RWPE2 (cell line): ENCODE data around the gene JADE3.

Experiments
- ATAC-seq: fragments of 200-7000 bp; cut with Tn5 transposase; 3 replicates; pipeline ENCODE4 v1.9.1; 2021; ENCODE audit warnings: low read depth
- DNase-seq: peaks from one replicate; pipeline ENCODE4 v3.0.0-alpha.2; 2020; ENCODE audit warnings: low spot score
- H3K27ac ChIP-seq: fragments of 450-650 bp; 2 replicates; pipeline ENCODE4 v1.5.1; 2017; ENCODE audit warnings: mild to moderate bottlenecking; ENCODE audit not compliant: poor library complexity, severe bottlenecking
- H3K27me3 ChIP-seq: fragments of 250-450 bp; sonication (Bioruptor Pico); 2 replicates; pipeline ENCODE4 v1.5.1; 2021; ENCODE audit warnings: mild to moderate bottlenecking, moderate library complexity; ENCODE audit not compliant: insufficient read depth, poor library complexity, severe bottlenecking
- H3K36me3 ChIP-seq: fragments of 250-450 bp; sonication (Bioruptor Pico); 2 replicates; pipeline ENCODE4 v1.5.1; 2020; ENCODE audit warnings: low read depth, mild to moderate bottlenecking, moderate library complexity
- H3K4me1 ChIP-seq: fragments of 250-450 bp; sonication (Bioruptor Pico); 2 replicates; pipeline ENCODE4 v1.5.1; 2021; ENCODE audit warnings: mild to moderate bottlenecking, moderate library complexity; ENCODE audit not compliant: insufficient read depth, poor library complexity, severe bottlenecking
- H3K4me3 ChIP-seq: fragments of 250-450 bp; sonication (Bioruptor Pico); 2 replicates; pipeline ENCODE4 v1.5.1; 2021; ENCODE audit warnings: mild to moderate bottlenecking, moderate library complexity; ENCODE audit not compliant: severe bottlenecking
- H3K9me3 ChIP-seq: fragments of 250-450 bp; sonication (Bioruptor Pico); 2 replicates; pipeline ENCODE4 v1.5.1; 2021; ENCODE audit warnings: mild to moderate bottlenecking, moderate library complexity; ENCODE audit not compliant: severe bottlenecking
- CTCF ChIP-seq: fragments of 450-650 bp; IDR thresholded peaks from one replicate; pipeline ENCODE4 v1.5.1; 2017; ENCODE audit warnings: mild to moderate bottlenecking, moderate library complexity; ENCODE audit not compliant: poor library complexity, severe bottlenecking

JADE3 gene

GRCh38 chrX:47012131-47012530, 99.9 kb downstream of the JADE3 start:
- H3K4me1 ChIP-seq = no peaks in the 10 kb centered on the region
- no peak for DNase-seq
- no peaks in the 10 kb centered on the region for H3K9me3 ChIP-seq
- no peaks in the 10 kb centered on the region for H3K27me3 ChIP-seq
- no peak overlapping the region for H3K4me3 ChIP-seq
- no peak for ATAC-seq
- no peak for TF ChIP-seq CTCF
- no peak overlapping the region for H3K27ac ChIP-seq
- H3K36me3 ChIP-seq = no peaks in the 10 kb centered on the region

- no peaks in the 10 kb centered on the region for H3K9me3 ChIP-seq
- no peak overlapping the region for H3K27ac ChIP-seq
- no peaks in the 10 kb centered on the region for H3K36me3 ChIP-seq
- no peaks in the 10 kb centered on the region for H3K4me1 ChIP-seq
- no peak for TF ChIP-seq CTCF
- DNase-seq (no peak), ATAC-seq (no peak)
- H3K27me3 ChIP-seq = no peaks in the 10 kb centered on the region
- no peak overlapping the region for H3K4me3 ChIP-seq
Observed at GRCh38 chrX:47026198-47026597, 114.0 kb downstream of the JADE3 start.

GRCh38 chrX:47030339-47030738, 118.1 kb downstream of the JADE3 start:
- Histone ChIP-seq H3K27me3 (no peaks in the 10 kb centered on the region), H3K9me3 (no peaks in the 10 kb centered on the region), H3K36me3 (no peaks in the 10 kb centered on the region), H3K27ac (no peak overlapping the region), H3K4me3 (no peak overlapping the region), H3K4me1 (no peaks in the 10 kb centered on the region)
- TF ChIP-seq CTCF = peak; percentile 66
- DNase-seq = no peak
- ATAC-seq = no peak

- H3K36me3 ChIP-seq = no peaks in the 10 kb centered on the region
- no peaks in the 10 kb centered on the region for H3K27me3 ChIP-seq
- no peak overlapping the region for H3K27ac ChIP-seq
- no peak for DNase-seq
- no peak overlapping the region for H3K4me3 ChIP-seq
- H3K4me1 ChIP-seq = no peaks in the 10 kb centered on the region
- no peak for ATAC-seq
- TF ChIP-seq CTCF = no peak
- no peaks in the 10 kb centered on the region for H3K9me3 ChIP-seq
Observed at GRCh38 chrX:47047989-47048388, 135.8 kb downstream of the JADE3 start.

- no peak for TF ChIP-seq CTCF
- H3K4me1 ChIP-seq = no peaks in the 10 kb centered on the region
- H3K36me3 ChIP-seq = no peaks in the 10 kb centered on the region
- H3K27ac ChIP-seq = no peak overlapping the region
- no peaks in the 10 kb centered on the region for H3K27me3 ChIP-seq
- no peak for ATAC-seq
- H3K9me3 ChIP-seq = no peaks in the 10 kb centered on the region
- H3K4me3 ChIP-seq = no peak overlapping the region
- DNase-seq = no peak
Observed at GRCh38 chrX:47059142-47059874, 147.1 kb downstream of the JADE3 start.
